Lung (tissue), 12 donors: ENCODE data around the gene TBCD. TPM values are rescaled to one million over a fixed set of nuclear protein-coding genes. Genes with fewer than 3 reads are reported as not detected.

ENCODE experiments used
- ATAC-seq: fragments of 200-7000 bp; cut with Tn5 transposase; one replicate; pipeline ENCODE4 v1.9.1; 2020; ENCODE audit warnings: moderate number of reproducible peaks; ENCODE audit not compliant: insufficient read depth, low FRiP score
- DNase-seq, 3 donors: peaks; one replicate each; pipeline ENCODE4 v3.0.0-alpha.2; 2013 to 2017
- H3K27ac ChIP-seq, 2 donors: one replicate each; pipeline ENCODE4 v1.5.1; 2013; ENCODE audit warnings: mild to moderate bottlenecking in 2 of 2, moderate library complexity in 2 of 2, control low read depth in 1 of 2, inconsistent platforms in 1 of 2, low read depth in 1 of 2, low read length in 1 of 2
- H3K27me3 ChIP-seq, 3 donors: one replicate each; pipeline ENCODE4 v1.5.1; 2013; ENCODE audit warnings: low read length in 2 of 3; ENCODE audit not compliant: control insufficient read depth in 3 of 3, insufficient read depth in 3 of 3
- H3K36me3 ChIP-seq, 4 donors: one replicate each; pipeline ENCODE4 v1.5.1; 2013; ENCODE audit warnings: low read length in 4 of 4, mild to moderate bottlenecking in 1 of 4, moderate library complexity in 1 of 4; ENCODE audit not compliant: control insufficient read depth in 4 of 4, insufficient read depth in 4 of 4
- H3K4me1 ChIP-seq, 5 donors: one replicate each; pipeline ENCODE4 v1.5.1; 2013; ENCODE audit warnings: low read length in 5 of 5, mild to moderate bottlenecking in 2 of 5, moderate library complexity in 1 of 5; ENCODE audit not compliant: control insufficient read depth in 5 of 5, insufficient read depth in 5 of 5
- H3K4me3 ChIP-seq: one replicate; pipeline ENCODE4 v1.5.1; 2013; ENCODE audit warnings: mild to moderate bottlenecking, control low read depth, moderate library complexity
- H3K9ac ChIP-seq, 2 donors: one replicate each; pipeline ENCODE4 v1.5.1; 2013; ENCODE audit warnings: low read length in 2 of 2, control low read depth in 1 of 2; ENCODE audit not compliant: insufficient read depth in 1 of 2
- H3K9me3 ChIP-seq, 4 donors: one replicate each; pipeline ENCODE4 v1.5.1; 2013; ENCODE audit warnings: low read length in 3 of 4, mild to moderate bottlenecking in 1 of 4, moderate library complexity in 1 of 4; ENCODE audit not compliant: control insufficient read depth in 4 of 4, insufficient read depth in 3 of 4
- CTCF ChIP-seq: IDR thresholded peaks from 2 replicates; pipeline ENCODE4 v1.5.1; 2012; ENCODE audit warnings: mild to moderate bottlenecking; ENCODE audit errors: control extremely low read depth, extremely low read depth
- WGBS, 2 donors: extraction: QIAGEN DNeasy Blood & Tissue Kit; methylation state at CpG; one replicate each; pipeline ENCODE4 v1.1.7; 2013; 5-methylcytosine and 5-hydroxymethylcytosine counted together
- polyA plus RNA-seq, 2 donors: library from polyadenylated mRNA; stranded (reverse); fragments of 200-250 nt; gene quantifications; one replicate each; pipeline ENCODE4 v1.2.1, GENCODE V29; 2013
- total RNA-seq, 2 donors: library from RNA; depleted of rRNA in 1 of 2; stranded (reverse); fragments of >200 nt in 1 of 2; gene quantifications; one replicate each; pipeline ENCODE4 v1.2.1, GENCODE V29; 2014 to 2021
- donor health status: control.
- donor health status: control.
- donor health status: Bipolar disorder and iron deficiency.
- donor health status: healthy.
- donor health status: DM: yes; HTN: yes; CAD: no.

Gene TBCD
- total and polyA plus RNA-seq, 4 donors = 57.6 to 119 (median 90.3) TPM

- no peak overlapping the region for H3K9ac ChIP-seq
- H3K4me3 ChIP-seq = no peak overlapping the region
- 97 to 98% methylated on average over 29 of the region's 29 CpGs for WGBS, 2 donors
- H3K9me3 ChIP-seq = no peaks in the 10 kb centered on the region
- DNase-seq = no peak
- peak overlapping the region in 1 of 2 donors; percentile 39 for H3K27ac ChIP-seq
- peaks cover 0 to 14% (median 10%) of the 10 kb centered on the region in 4 donors for H3K36me3 ChIP-seq
- no peak for ATAC-seq
- H3K27me3 ChIP-seq = no peaks in the 10 kb centered on the region
- TF ChIP-seq CTCF = no peak
- H3K4me1 ChIP-seq = peaks cover 0 to 10% (median 3%) of the 10 kb centered on the region in 5 donors
Observed at GRCh38 chr17:82831041-82831817, 79.4 kb downstream of the TBCD start.

GRCh38 chr17:82831818-82832200 is 79.9 kb downstream of the TBCD start:
- H3K27me3 ChIP-seq = no peaks in the 10 kb centered on the region
- H3K27ac ChIP-seq = no peak overlapping the region
- WGBS, 2 donors = 94 to 98% methylated on average over 18 of the region's 18 CpGs
- H3K36me3 ChIP-seq = peaks cover 0 to 14% (median 10%) of the 10 kb centered on the region in 4 donors
- no peak for TF ChIP-seq CTCF
- no peak for DNase-seq
- H3K4me3 ChIP-seq = no peak overlapping the region
- ATAC-seq = no peak
- no peaks in the 10 kb centered on the region for H3K9me3 ChIP-seq
- peaks cover 0 to 16% (median 3%) of the 10 kb centered on the region in 5 donors for H3K4me1 ChIP-seq
- H3K9ac ChIP-seq = no peak overlapping the region

- Histone ChIP-seq H3K9me3 (no peaks in the 10 kb centered on the region), H3K4me1 (peaks cover 0 to 22% (median 3%) of the 10 kb centered on the region in 5 donors), H3K36me3 (peaks cover 0 to 13% (median 8%) of the 10 kb centered on the region in 4 donors), H3K27me3 (no peaks in the 10 kb centered on the region), H3K9ac (no peak overlapping the region), H3K27ac (no peak overlapping the region), H3K4me3 (no peak overlapping the region)
- DNase-seq (no peak), ATAC-seq (no peak)
- 92 to 93% methylated on average over 20 of the region's 20 CpGs for WGBS, 2 donors
- TF ChIP-seq CTCF = no peak
Observed at GRCh38 chr17:82832411-82832810, 80.5 kb downstream of the TBCD start.
